ENCODE results near the gene RANGAP1. TPM values are rescaled to one million over a fixed set of nuclear protein-coding genes. Genes with fewer than 3 reads are reported as not detected.

The RANGAP1 gene
- total and polyA plus RNA-seq, 2 of the 13 experiments (the other 11 are each of a cell fraction or from before 2014, with no cell fraction given), result 51.8 to 83.9 TPM

DNA sequence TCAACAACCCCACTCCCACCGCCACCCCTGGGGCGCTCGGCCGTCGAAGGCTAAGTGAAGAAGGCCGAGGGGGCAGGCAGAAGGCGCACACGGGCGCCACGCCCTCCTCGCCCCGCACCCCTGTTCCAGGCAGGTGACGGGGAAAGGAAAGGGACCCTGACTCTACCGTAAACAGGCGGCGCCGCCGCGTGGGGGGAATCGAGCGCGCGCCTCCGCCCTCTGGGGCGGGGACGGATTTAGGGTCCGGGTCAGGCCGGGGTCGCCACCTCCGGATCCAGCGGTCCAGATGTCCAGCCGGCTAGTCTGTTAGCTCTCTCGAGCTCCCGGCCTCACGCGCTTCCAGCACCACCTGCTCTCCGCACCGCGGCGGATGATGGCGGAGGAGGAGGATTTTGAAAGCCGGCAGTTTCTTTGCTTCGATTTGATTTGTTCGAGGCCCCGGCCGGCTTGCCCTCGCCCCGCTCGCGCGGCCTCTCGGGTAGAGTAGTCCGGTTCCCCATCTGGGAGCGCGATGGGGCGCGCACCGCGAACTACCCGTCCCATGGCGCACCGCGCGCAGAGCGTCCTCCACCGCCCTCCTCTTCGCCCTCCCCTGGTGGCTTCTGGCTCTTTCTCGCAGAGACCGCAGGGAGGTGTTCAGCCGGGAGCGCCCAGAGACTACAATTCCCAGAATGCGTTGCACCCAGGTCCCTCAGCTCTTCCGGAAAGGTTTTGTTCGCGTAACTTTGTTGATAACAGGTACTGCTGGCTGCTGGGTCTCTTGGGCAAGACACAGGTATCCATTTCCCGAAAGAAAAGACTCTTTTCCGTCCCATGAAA, at the start of gene RANGAP1 (continued):
- TF ChIP-seq, protein P1, sequence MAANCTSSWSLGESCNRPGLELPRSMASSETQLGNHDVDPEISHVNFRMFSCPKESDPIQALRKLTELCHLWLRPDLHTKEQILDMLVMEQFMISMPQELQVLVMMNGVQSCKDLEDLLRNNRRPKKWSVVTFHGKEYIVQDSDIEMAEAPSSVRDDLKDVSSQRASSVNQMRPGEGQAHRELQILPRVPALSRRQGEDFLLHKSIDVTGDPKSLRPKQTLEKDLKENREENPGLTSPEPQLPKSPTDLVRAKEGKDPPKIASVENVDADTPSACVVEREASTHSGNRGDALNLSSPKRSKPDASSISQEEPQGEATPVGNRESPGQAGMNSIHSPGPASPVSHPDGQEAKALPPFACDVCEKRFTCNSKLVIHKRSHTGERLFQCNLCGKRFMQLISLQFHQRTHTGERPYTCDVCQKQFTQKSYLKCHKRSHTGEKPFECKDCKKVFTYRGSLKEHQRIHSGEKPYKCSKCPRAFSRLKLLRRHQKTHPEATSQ (CRISPR knock-in tag; IDR thresholded peaks at IDR 0.05; ENCODE audit: borderline replicate concordance), result no peak
- no peak; the same call in 1 of the 2 replicates for TF ChIP-seq NR2F2 (IDR thresholded peaks at IDR 0.05; ENCODE audit: borderline replicate concordance, low read depth)
- TF ChIP-seq E2F1 (CRISPR knock-in tag; IDR thresholded peaks at IDR 0.05), result peak; percentile 42; the same call in 1 of the 2 replicates
- peak; percentile 63 for TF ChIP-seq CEBPG (CRISPR knock-in tag; IDR thresholded peaks at IDR 0.05)
- TF ChIP-seq YEATS2 (CRISPR knock-in tag; IDR thresholded peaks at IDR 0.05; ENCODE audit: borderline replicate concordance), result peak; percentile 23; the same call in 1 of the 2 replicates
- TF ChIP-seq ZNF737 (CRISPR knock-in tag; IDR thresholded peaks at IDR 0.05; ENCODE audit: borderline replicate concordance), result no peak
- 0 out of 2 replicates have a peak, but pooled peaks have one; percentile 31 for TF ChIP-seq ZNF773 (CRISPR knock-in tag; IDR thresholded peaks at IDR 0.05; ENCODE audit: borderline replicate concordance)
- no peak for TF ChIP-seq ZNF292 (CRISPR knock-in tag; IDR thresholded peaks at IDR 0.05; ENCODE audit: borderline replicate concordance, low read depth)
- 0 out of 2 replicates have a peak, but pooled peaks have one; percentile 8 for TF ChIP-seq ZBTB38 (CRISPR knock-in tag; IDR thresholded peaks at IDR 0.05)
- no peak for TF ChIP-seq ZBTB8A (CRISPR knock-in tag; IDR thresholded peaks at IDR 0.05; ENCODE audit: borderline replicate concordance, low read depth)
- no peak for TF ChIP-seq ZBTB26 (CRISPR knock-in tag; IDR thresholded peaks at IDR 0.05; ENCODE audit: borderline replicate concordance)
- peak; percentile 80 for TF ChIP-seq SP4 (CRISPR knock-in tag; IDR thresholded peaks at IDR 0.05)
- TF ChIP-seq, protein P2, sequence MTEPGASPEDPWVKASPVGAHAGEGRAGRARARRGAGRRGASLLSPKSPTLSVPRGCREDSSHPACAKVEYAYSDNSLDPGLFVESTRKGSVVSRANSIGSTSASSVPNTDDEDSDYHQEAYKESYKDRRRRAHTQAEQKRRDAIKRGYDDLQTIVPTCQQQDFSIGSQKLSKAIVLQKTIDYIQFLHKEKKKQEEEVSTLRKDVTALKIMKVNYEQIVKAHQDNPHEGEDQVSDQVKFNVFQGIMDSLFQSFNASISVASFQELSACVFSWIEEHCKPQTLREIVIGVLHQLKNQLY (CRISPR knock-in tag; IDR thresholded peaks at IDR 0.05), result no peak
- TF ChIP-seq ETV6 (CRISPR knock-in tag; conservative IDR thresholded peaks at IDR 0.05), result 0 out of 2 replicates have a peak, but pooled peaks have one; percentile 71
- TF ChIP-seq CENPX (CRISPR knock-in tag; IDR thresholded peaks at IDR 0.05), result no peak
- no peak for TF ChIP-seq SIX1 (CRISPR knock-in tag; IDR thresholded peaks at IDR 0.05; ENCODE audit: borderline replicate concordance)
- TF ChIP-seq, protein P3, sequence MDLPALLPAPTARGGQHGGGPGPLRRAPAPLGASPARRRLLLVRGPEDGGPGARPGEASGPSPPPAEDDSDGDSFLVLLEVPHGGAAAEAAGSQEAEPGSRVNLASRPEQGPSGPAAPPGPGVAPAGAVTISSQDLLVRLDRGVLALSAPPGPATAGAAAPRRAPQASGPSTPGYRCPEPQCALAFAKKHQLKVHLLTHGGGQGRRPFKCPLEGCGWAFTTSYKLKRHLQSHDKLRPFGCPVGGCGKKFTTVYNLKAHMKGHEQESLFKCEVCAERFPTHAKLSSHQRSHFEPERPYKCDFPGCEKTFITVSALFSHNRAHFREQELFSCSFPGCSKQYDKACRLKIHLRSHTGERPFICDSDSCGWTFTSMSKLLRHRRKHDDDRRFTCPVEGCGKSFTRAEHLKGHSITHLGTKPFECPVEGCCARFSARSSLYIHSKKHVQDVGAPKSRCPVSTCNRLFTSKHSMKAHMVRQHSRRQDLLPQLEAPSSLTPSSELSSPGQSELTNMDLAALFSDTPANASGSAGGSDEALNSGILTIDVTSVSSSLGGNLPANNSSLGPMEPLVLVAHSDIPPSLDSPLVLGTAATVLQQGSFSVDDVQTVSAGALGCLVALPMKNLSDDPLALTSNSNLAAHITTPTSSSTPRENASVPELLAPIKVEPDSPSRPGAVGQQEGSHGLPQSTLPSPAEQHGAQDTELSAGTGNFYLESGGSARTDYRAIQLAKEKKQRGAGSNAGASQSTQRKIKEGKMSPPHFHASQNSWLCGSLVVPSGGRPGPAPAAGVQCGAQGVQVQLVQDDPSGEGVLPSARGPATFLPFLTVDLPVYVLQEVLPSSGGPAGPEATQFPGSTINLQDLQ (CRISPR knock-in tag; IDR thresholded peaks at IDR 0.05), result no peak; the same call in 1 of the 2 replicates
- TF ChIP-seq ONECUT2 (CRISPR knock-in tag; IDR thresholded peaks at IDR 0.05), result no peak
